Renal cortical epithelial cell (primary cell): ENCODE measurements around the gene MOB4. TPM values are rescaled to one million over a fixed set of nuclear protein-coding genes. Genes with fewer than 3 reads are reported as not detected.
"Not testable (repeated sequence)": the region's sequence is repeated elsewhere in the genome, so short reads cannot be mapped to it uniquely, and the experiment has no call there.

Experiments used
- DNase-seq: peaks from one replicate; pipeline ENCODE4 v3.0.0-alpha.2; 2011; ENCODE audit warnings: low read depth
- total RNA-seq: library from RNA; depleted of rRNA; stranded (reverse); fragments of >200 nt; gene quantifications from 2 replicates; pipeline ENCODE4 v1.2.3, GENCODE V29; 2014

Gene MOB4
- total RNA-seq, 1 donor from 2014 or later, result 42.6 TPM

DNA sequence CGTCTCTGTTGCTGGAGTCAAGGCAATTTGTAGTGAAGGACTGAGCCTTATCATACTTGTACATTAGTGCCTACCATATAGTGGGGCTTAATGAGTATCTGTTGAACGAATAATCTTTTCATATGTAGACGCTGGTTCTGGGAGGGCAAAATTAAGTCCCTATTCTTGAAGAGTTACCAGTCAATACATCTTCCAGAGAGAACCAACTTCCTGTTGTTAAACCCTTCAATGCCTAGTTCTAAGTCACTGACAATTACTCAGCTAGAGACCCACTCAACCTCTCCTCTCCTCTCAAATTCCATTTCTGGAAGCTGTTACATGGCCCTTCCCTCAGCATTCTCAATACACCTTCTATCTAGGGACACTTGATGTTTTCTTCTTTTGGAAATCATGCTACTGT lies 1.1 kb upstream of the MOB4 start:
- DNase-seq, result peak; percentile 27

DNA sequence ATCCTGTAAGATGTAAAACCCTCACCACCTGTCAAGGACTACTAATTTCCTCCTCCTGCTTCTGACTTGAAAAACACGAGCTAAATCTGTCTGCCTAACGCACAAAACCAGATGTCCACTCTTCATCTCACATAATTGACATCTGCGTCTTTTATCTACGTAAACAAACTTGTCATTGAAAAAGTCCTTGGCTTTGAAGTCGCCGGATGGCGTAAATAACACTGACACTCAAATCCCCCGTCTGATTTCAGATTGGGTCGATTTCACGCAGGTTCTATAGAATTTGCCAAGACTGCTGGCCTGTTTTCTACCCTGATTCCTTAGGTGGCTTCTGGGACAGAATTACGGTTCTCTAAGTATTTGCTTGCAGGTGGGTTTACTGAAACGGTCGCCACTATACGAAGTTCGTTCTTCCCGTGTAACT lies 539 bp upstream of the MOB4 start:
- DNase-seq, result no peak

GRCh38 chr2:197516393-197516761 lies 511 bp downstream of the MOB4 start:
- DNase-seq, result peak; percentile 38

DNA sequence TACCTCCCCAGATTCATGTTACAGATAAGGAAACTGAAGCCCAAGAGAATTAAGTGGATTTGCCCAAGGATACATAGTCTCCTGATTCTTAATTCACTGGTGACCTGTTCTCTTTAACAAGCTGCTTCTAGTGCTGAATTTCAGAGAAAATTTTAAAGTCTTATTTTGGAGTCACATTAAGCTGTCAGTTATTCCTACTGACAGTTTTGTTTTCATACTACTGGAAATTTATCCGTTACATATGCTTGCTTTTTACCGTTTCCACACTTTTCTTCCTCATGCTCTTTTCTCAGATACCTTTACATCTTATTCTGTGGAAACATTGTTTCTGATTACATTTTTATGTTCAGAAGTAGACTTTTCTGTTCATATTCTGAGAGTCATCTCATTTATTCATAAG lies 1.3 kb downstream of the MOB4 start:
- DNase-seq, result no peak

DNA sequence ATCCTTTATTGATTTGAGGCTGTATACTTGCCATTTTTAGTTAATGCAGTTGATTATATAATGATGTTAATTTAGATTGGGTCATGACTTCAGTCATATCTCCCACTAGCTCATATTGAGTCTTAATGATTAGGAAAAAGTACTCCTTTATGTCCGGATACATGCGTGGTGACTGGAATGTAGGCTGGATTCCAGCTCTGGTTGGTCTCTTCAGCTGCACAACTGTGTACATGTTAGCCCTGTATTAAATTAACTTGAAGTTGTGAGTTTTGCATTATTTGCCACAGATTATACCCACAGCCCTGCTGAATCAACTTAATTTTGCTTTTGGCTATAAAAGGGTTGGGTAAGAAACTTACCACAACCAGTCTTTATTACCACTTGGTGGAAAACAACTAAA lies 22.5 kb downstream of the MOB4 start:
- peak; percentile 44 for DNase-seq

DNA sequence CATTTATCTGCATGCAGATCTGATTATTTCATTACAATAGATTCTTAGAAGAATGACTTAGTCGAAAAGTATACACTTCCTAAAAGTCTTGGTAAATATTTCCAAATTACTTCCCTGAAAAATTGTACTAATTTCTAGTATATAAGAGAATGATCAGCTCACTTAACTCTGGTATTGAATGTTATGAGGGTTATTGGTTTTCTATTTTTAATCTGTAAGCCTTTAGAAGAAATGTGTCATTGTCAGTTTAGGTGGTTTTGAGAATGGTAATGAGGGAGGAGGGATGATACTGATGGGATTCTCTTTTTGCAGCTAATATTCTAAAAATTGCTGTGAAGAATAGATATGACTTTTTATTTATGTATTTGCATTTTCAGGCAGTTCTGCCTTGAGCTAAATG lies 23.9 kb downstream of the MOB4 start:
- no peak for DNase-seq

DNA sequence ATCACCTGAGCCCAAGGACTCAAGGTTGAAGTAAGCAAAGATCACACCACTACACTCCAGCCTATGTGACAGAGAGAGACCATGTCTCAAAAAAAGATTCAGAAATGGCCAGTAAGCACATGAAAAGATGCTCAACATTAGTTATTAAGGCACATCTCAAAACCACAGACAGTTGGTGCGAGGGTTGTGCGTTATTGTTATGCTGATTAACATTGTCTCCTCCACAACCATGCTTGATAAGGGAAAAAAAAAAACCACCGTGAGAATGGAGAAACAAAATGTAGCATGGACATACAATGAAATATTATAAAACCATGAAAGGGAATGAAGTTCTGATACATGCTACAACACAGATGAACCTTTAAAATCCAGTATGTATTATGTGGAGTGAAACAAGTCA lies 27.3 kb downstream of the MOB4 start:
- no peak for DNase-seq

DNA sequence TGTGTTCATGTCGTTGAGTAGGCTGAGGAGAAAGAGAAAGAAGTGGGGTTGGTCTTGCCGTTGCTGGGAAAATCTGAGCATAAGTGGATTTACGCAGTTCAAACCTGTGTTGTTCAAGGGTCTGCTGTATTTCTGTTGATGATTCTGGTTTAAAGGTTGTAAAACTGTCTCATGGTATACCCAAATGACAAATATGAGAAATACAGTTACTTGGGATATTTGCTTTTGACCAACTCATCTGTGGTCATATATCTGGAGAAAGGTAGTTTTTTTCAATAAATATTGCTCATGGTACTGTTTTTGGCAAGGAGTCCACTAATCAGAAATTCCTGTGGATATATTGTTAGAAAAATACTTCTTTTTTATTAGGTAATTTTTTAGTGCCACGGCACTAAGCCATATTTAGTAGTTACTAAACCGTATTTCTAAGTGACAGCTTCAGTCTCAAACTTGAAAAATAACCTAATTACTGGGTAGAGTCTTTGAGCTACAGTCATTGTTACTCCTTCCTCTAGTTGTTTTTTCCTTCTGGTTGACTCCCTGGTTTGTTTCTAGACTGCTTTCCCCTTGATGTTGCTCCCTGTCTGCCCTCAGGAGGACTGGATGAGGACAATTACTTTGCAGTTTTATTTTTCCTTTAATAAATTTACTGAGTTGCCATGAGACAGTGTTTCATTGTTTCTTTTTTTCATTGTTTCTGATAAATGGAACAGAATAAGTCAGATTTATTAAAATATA lies 31.5 kb downstream of the MOB4 start:
- no peak for DNase-seq

- no peak for DNase-seq
Observed at GRCh38 chr2:197548582-197548981, 32.7 kb downstream of the MOB4 start.

GRCh38 chr2:197551260-197551659 lies 35.4 kb downstream of the MOB4 start:
- DNase-seq, result not testable (repeated sequence)

GRCh38 chr2:197555467-197555866 lies 39.6 kb downstream of the MOB4 start:
- no peak for DNase-seq

DNA sequence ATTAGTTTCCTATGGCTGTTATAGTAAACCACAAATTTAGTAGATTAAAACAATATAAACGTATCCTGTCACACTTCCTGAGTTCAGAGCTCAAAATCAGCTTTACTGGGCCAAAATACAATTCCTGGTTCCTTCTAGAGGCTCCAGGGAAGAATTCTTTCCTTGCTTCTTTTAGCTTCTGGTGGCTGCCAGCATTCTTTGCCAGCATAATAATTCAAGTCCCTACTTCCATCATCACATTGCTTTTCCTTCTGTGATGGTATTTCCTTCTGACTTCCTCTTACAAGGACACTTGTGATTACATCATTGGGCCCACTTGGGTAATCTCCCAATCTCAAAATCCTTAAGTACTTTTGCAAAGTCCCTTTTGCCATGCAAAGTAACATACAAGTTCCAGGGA lies 40.6 kb downstream of the MOB4 start:
- no peak for DNase-seq

- no peak for DNase-seq
Observed at GRCh38 chr2:197558393-197558792, 42.5 kb downstream of the MOB4 start.

GRCh38 chr2:197559681-197560080 lies 43.8 kb downstream of the MOB4 start:
- DNase-seq, result no peak

GRCh38 chr2:197560146-197560665 lies 44.3 kb downstream of the MOB4 start:
- no peak for DNase-seq

DNA sequence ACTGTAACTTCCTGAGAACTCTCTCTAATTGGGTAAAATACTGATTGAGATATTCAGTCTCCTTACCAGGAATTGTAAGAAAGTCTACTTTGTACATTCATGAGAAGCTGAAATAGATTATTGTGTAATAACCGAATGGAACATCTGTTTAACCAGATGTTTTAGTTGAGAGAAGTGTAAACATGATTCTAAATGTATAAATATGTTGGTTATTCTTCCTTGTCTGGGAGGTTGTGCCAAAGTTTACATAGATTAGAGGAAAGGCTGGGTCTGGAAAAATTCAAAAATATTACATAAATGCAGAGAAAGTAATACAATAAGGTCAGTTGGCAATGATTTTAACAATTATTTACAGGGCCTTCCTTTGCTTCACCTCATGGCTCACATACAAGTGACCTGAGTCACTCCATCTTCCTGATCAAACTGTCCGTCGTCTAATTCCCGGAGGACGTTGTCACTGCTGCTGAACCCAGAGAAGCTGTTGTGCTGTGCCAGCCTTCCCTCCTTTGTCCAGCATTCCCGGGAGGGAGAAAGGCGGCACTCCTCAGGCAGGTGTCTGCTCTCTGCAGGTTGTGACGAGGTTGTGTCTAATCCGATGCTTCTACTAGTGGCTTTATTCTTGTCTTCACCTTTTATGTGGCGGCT lies 55.9 kb downstream of the MOB4 start:
- DNase-seq, result peak; percentile 74

DNA sequence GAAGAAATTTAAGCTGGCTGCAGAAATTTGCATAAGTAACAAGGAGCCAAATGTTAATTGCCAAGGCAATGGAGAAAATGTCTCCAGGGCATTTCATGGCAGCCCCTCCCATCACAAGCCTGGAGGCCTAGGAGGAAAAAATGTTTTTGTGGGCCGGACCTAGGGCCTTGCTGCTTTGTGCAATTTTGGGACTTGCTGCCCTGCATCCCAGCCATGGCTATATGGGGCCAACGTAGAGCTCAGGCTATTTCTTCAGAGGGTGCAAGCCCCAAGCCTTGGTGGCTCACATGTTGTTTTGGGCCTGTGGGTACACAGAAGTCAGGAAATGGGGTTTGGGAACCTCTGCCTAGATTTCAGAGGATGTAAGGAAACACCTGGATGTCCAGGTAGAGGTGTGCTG lies 57.7 kb downstream of the MOB4 start:
- DNase-seq, result no peak

GRCh38 chr2:197575987-197576386 lies 60.1 kb downstream of the MOB4 start:
- DNase-seq, result peak; percentile 31

GRCh38 chr2:197576631-197577030 lies 60.8 kb downstream of the MOB4 start:
- DNase-seq, result peak; percentile 8

DNA sequence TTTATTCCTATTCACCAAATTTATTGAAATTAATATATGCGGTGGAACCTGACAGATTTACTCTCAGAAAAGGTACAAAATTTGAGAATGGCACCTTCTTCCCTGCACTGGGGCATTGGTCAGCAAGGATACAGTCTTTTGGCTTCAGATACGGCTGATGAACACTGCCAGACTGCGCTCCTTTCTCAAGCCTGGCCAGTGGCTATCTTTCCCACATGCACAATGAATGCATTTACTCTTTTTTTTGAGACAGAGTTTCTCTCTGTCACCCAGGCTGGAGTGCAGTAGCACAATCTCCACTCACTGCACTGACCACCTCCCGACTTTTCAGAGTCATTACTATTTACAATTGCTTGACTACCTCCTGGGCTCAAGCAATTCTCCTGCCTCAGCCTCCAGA lies 61.6 kb downstream of the MOB4 start:
- DNase-seq, result no peak

- not testable (repeated sequence) for DNase-seq
Observed at GRCh38 chr2:197578294-197578693, 62.4 kb downstream of the MOB4 start.

DNA sequence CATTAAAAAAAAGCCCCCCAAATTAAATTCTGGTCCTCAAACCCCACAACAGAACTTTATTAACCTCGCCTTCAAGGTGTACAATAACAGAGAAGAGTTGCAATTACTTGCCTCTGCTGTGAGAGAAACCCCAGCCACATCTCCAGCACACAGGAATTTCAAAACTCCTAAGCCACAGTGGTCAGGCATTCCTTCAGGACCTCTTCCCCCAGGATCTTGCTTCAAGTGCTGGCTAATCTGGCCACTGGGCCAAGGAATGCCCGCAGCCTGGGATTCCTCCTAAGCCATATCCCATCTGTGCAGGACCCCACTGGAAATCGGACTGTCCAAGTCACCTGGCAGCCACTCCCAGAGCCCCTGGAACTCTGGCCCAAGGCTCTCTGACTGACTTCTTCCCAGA lies 64.3 kb downstream of the MOB4 start:
- not testable (repeated sequence) for DNase-seq

- DNase-seq, result not testable (repeated sequence)
Observed at GRCh38 chr2:197587255-197587654, 71.4 kb downstream of the MOB4 start.
